ENCODE measurements around the gene ACTMAP. TPM values are rescaled to one million over a fixed set of nuclear protein-coding genes. Genes with fewer than 3 reads are reported as not detected.
"Not testable (repeated sequence)": the region's sequence is repeated elsewhere in the genome, so short reads cannot be mapped to it uniquely, and the experiment has no call there.

The ACTMAP gene
- total RNA-seq: 8.6 and 9.4 TPM in 2 replicates

GRCh38 chr19:40750058-40750873 is at the start of gene ACTMAP:
Gene ACTMAP, minus strand, starts transcription at chr19:40750477. Its CDS starts 674 bp downstream, at chr19:40749803.
- Mint-ChIP-seq H3K9me3 (no peaks in the 10 kb centered on the region), H3K36me3 (ENCODE audit: low read depth) (peaks cover 34% of the 10 kb centered on the region)

GRCh38 chr19:40799558-40800338 is 49.5 kb upstream of the ACTMAP start:
- H3K9me3 Mint-ChIP-seq: no peaks in the 10 kb centered on the region
- intact Hi-C loops (cut with micrococcal nuclease): loop anchor here (2.0 kb wide), 1 partner anchor 49 kb away; the partner anchor contains the start of genes ACTMAP and SNRPA
- H3K27ac Mint-ChIP-seq: peak overlapping the region; percentile 79
- no peaks in the 10 kb centered on the region for H3K27me3 Mint-ChIP-seq
- H3K36me3 Mint-ChIP-seq (ENCODE audit: low read depth): peaks cover 43% of the 10 kb centered on the region
- H3K4me3 Mint-ChIP-seq: peak overlapping the region; percentile 91
- peaks cover 64% of the 10 kb centered on the region for H3K4me1 Mint-ChIP-seq
- peak; percentile 83 for DNase-seq

More at GRCh38 chr19:40750058-40750873, at the start of gene ACTMAP:
- peak within 1 kb of the TSS; percentile 92 for H3K4me3 Mint-ChIP-seq
- peak within 1 kb of the TSS; percentile 100 for H3K27ac Mint-ChIP-seq
- no peaks in the 10 kb centered on the region for H3K27me3 Mint-ChIP-seq
- H3K4me1 Mint-ChIP-seq: peaks cover 37% of the 10 kb centered on the region
- intact Hi-C loops (cut with micrococcal nuclease): loop anchor here (1.0 to 10.0 kb wide), 7 partner anchors 34 to 513 kb away; partner anchors contain the start of genes COQ8B, EGLN2 and SERTAD3
- DNase-seq: peak; percentile 100

GRCh38 chr19:40798683-40799557 is 48.6 kb upstream of the ACTMAP start, which contains the start of gene EGLN2:
Gene EGLN2, plus strand, starts transcription at chr19:40799191. Its CDS starts 1,382 bp downstream, at chr19:40800573.
- Mint-ChIP-seq H3K27ac (peak within 1 kb of the TSS; percentile 95), H3K9me3 (no peaks in the 10 kb centered on the region), H3K36me3 (ENCODE audit: low read depth) (peaks cover 35% of the 10 kb centered on the region), H3K4me1 (peaks cover 56% of the 10 kb centered on the region), H3K27me3 (no peaks in the 10 kb centered on the region), H3K4me3 (peak within 1 kb of the TSS; percentile 91)
- intact Hi-C loops (cut with micrococcal nuclease): loop anchor here (1.0 to 2.0 kb wide), 3 partner anchors 21 to 84 kb away; partner anchors contain the start of genes ACTMAP, RAB4B and SNRPA
- DNase-seq: peak; percentile 100

- peaks cover 33% of the 10 kb centered on the region for H3K36me3 Mint-ChIP-seq (ENCODE audit: low read depth)
- peak overlapping the region; percentile 89 for H3K4me3 Mint-ChIP-seq
- peak; percentile 88 for DNase-seq
- intact Hi-C loops (cut with micrococcal nuclease): loop anchor here (1.0 to 2.0 kb wide), 3 partner anchors 20 to 83 kb away; partner anchors contain the start of genes ACTMAP, RAB4B and SNRPA
- H3K4me1 Mint-ChIP-seq: peaks cover 48% of the 10 kb centered on the region
- no peaks in the 10 kb centered on the region for H3K27me3 Mint-ChIP-seq
- no peaks in the 10 kb centered on the region for H3K9me3 Mint-ChIP-seq
- peak overlapping the region; percentile 95 for H3K27ac Mint-ChIP-seq
These were observed 47.8 kb upstream of the ACTMAP start for GRCh38 chr19:40797963-40798682.

- Mint-ChIP-seq H3K36me3 (ENCODE audit: low read depth) (peaks cover 27% of the 10 kb centered on the region), H3K4me3 (no peak overlapping the region), H3K27ac (peak overlapping the region; percentile 77), H3K27me3 (no peaks in the 10 kb centered on the region), H3K9me3 (no peaks in the 10 kb centered on the region), H3K4me1 (peaks cover 43% of the 10 kb centered on the region)
- intact Hi-C loops (cut with micrococcal nuclease): no loop called here
- no peak for DNase-seq
These were observed 47.1 kb upstream of the ACTMAP start for GRCh38 chr19:40797166-40797962.

- Mint-ChIP-seq H3K27ac (peak overlapping the region; percentile 84), H3K36me3 (ENCODE audit: low read depth) (peaks cover 27% of the 10 kb centered on the region), H3K9me3 (no peaks in the 10 kb centered on the region), H3K27me3 (no peaks in the 10 kb centered on the region), H3K4me3 (peak overlapping the region; percentile 26), H3K4me1 (peaks cover 18% of the 10 kb centered on the region)
- intact Hi-C loops (cut with micrococcal nuclease): loop anchor here (1.0 kb wide), 1 partner anchor 36 kb away; no protein-coding TSS in a partner anchor
- DNase-seq: no peak
These were observed 41.7 kb upstream of the ACTMAP start for GRCh38 chr19:40791996-40792395.

GRCh38 chr19:40791349-40791748 is 41.1 kb upstream of the ACTMAP start:
- H3K27me3 Mint-ChIP-seq: no peaks in the 10 kb centered on the region
- H3K9me3 Mint-ChIP-seq: no peaks in the 10 kb centered on the region
- H3K36me3 Mint-ChIP-seq (ENCODE audit: low read depth): peaks cover 29% of the 10 kb centered on the region
- intact Hi-C loops (cut with micrococcal nuclease): no loop called here
- no peak overlapping the region for H3K4me3 Mint-ChIP-seq
- H3K4me1 Mint-ChIP-seq: peaks cover 16% of the 10 kb centered on the region
- no peak overlapping the region for H3K27ac Mint-ChIP-seq
- DNase-seq: no peak

- H3K36me3 Mint-ChIP-seq (ENCODE audit: low read depth): peaks cover 34% of the 10 kb centered on the region
- H3K27me3 Mint-ChIP-seq: no peaks in the 10 kb centered on the region
- peak overlapping the region; percentile 28 for H3K27ac Mint-ChIP-seq
- no peak overlapping the region for H3K4me3 Mint-ChIP-seq
- H3K4me1 Mint-ChIP-seq: peaks cover 13% of the 10 kb centered on the region
- no peak for DNase-seq
- intact Hi-C loops (cut with micrococcal nuclease): no loop called here
- H3K9me3 Mint-ChIP-seq: no peaks in the 10 kb centered on the region
These were observed 36.1 kb upstream of the ACTMAP start for GRCh38 chr19:40786060-40787037.

GRCh38 chr19:40785526-40785925 is 35.2 kb upstream of the ACTMAP start:
- Mint-ChIP-seq H3K4me3 (no peak overlapping the region), H3K27me3 (no peaks in the 10 kb centered on the region), H3K4me1 (peaks cover 17% of the 10 kb centered on the region), H3K9me3 (no peaks in the 10 kb centered on the region), H3K27ac (peak overlapping the region; percentile 66), H3K36me3 (ENCODE audit: low read depth) (peaks cover 35% of the 10 kb centered on the region)
- intact Hi-C loops (cut with micrococcal nuclease): no loop called here
- no peak for DNase-seq

- DNase-seq; H3K27me3 Mint-ChIP-seq; H3K27ac Mint-ChIP-seq; H3K4me3 Mint-ChIP-seq; H3K9me3 Mint-ChIP-seq; intact Hi-C loops (cut with micrococcal nuclease): not testable (repeated sequence)
- peaks cover 27% of the 10 kb centered on the region for H3K4me1 Mint-ChIP-seq
- H3K36me3 Mint-ChIP-seq (ENCODE audit: low read depth): peaks cover 31% of the 10 kb centered on the region
These were observed 33.9 kb upstream of the ACTMAP start for GRCh38 chr19:40784146-40784545.

- Mint-ChIP-seq H3K4me1 (peaks cover 30% of the 10 kb centered on the region), H3K4me3 (no peak overlapping the region), H3K9me3 (no peaks in the 10 kb centered on the region), H3K36me3 (ENCODE audit: low read depth) (peaks cover 31% of the 10 kb centered on the region), H3K27ac (no peak overlapping the region), H3K27me3 (no peaks in the 10 kb centered on the region)
- intact Hi-C loops (cut with micrococcal nuclease): no loop called here
- DNase-seq: no peak
These were observed 33.4 kb upstream of the ACTMAP start for GRCh38 chr19:40783711-40784110.
